Hippocampal formation (tissue), 2 donors: Measurements from ENCODE around the gene DOCK11.
A peak's percentile ranks its signal among the peaks of the same experiment; 100 is the strongest.

Source experiments
- DNase-seq, 2 donors: peaks; one replicate each; lab custom pipeline; 2025; lab: John Stamatoyannopoulos, UW

Gene DOCK11

DNA sequence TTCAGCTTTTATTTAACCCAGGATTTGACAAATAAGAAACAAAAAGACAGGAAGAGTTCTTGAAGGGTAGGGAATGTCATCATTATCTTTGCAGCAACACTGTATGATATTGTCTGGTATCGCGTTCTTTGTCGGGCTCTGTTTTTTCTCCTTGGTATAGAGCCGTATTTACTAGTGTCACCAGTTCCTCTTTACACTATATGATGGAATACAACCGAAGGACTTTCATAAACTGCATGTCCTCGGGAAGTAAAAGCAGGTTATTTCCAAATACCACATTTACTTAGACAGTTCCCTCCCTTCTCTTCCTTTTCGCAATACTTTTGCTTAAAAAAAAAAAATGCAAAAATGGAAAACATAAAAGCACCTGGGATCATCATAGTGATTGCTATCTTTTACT, 135.2 kb downstream of the DOCK11 start:
- no peak for DNase-seq

GRCh38 chrX:118631586-118631985, 136.0 kb downstream of the DOCK11 start:
- DNase-seq = no peak

DNA sequence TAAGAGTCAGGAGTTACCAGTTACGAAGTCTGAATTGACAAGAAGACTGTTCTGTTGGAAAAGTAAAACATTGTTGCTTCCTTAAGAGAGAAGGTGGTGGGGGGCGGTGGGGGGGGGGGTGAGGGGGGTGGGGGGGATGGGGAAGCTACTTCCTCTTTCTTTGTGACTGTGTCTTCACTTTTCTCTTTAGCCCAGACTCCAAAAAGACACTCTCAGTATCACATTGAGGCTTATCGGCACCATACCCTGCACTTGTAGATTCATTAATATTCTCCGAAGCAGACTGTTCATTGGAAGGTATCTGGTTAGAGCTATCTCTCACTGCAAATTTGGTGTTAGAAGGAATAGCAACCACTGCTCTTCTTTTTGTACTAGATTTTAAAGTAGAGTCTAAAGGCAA, 137.2 kb downstream of the DOCK11 start:
- no peak for DNase-seq

DNA sequence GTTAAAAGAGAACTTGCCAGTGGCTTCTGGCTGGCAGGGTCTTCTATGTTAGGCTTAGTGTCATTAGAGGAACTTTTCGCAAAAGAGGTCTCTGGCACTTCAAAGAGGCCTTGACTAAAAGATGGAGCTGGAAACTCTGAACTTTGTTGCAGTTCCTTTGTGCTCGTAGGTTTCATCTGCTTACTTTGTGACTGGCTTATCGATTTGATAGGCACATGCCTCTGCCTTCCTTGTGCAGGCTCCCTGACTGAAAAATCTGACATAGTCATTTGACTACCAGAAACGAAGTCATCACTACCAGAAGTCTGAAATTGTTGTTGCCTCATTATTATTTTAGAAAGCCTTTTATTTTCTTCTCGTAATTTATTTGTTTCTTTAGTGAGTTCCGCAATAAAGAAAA, 137.9 kb downstream of the DOCK11 start:
- no peak for DNase-seq

- no peak for DNase-seq
Measured at GRCh38 chrX:118634336-118634735, 138.7 kb downstream of the DOCK11 start.

DNA sequence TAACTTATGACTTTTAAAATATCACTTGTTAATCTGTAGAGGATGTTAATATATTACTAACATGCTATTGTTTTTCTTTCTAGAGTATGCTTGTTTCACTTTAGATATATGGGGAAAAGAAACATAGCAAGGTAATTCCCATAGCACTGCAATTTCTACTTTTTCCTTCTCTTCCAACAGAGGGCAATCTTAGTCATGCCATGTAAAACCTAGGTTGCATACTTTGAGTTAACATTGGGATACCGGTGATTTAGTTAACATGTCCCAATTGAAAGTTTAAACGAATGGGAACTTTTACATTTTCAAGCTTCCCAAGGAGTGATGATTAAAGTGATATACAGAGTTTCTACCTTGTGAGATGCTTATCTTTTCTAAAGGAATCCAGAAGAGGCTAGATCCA, 142.4 kb downstream of the DOCK11 start:
- DNase-seq = no peak

DNA sequence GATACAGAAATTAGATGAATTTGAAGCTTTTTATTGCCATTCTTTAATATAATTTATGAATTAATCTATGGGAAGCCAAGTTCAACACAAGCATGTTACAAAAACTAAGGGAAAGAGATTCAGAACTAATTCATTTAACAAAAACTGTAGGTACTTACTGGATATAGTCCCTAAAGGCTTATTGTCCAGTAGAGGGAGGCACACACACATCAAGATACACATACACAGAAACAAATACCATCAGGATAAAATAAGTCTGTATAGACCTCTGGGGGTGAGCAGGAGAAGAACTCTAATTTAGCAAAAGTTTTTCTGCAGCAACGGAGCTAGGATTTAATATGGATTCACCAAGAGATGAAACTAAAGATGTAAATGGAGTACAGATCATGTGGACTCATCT, 148.8 kb downstream of the DOCK11 start:
- DNase-seq = peak in 1 of 2 donors; percentile 5

GRCh38 chrX:118652717-118653116, 157.1 kb downstream of the DOCK11 start:
- no peak for DNase-seq

DNA sequence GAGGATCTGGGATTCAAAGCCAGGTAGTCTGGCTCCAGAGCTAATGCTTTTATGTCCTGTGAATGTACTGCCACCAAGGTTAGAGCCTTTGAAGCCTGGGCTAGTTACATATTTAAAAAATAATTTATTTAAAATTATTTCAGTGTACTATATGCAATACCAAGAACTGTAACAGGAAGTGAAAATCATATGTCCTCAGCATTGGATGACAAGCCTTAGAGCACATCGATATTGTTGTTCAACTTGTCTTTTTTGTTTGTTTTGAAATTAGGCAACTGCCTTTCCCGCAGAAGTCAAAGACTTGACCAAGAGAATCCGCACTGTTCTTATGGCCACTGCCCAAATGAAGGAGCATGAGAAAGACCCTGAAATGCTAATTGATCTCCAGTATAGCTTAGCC, 158.7 kb downstream of the DOCK11 start:
- no peak for DNase-seq

- DNase-seq = no peak
Measured at GRCh38 chrX:118655561-118656246, 160.1 kb downstream of the DOCK11 start.

DNA sequence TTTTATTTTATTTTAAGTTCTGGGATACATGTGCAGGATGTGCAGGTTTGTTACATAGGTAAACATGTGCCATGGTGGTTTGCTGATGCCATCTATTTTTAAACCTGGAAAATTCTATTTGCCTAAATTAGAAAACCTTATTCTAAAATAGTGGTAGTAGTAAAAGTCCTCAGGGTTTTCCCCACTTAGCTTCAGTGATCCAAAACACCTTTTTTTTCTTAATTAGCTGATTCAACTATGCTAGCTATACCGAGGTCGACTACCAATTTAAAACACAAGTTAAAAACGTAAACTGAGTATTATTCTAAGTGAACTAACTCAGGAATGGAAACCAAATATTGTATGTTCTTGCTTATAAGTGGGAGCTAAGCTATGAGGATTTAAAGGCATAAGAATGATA, 161.8 kb downstream of the DOCK11 start:
- DNase-seq = no peak

GRCh38 chrX:118660085-118660484, 164.5 kb downstream of the DOCK11 start:
- no peak for DNase-seq

GRCh38 chrX:118665204-118665603, 169.6 kb downstream of the DOCK11 start:
- no peak for DNase-seq

GRCh38 chrX:118666521-118666920, 170.9 kb downstream of the DOCK11 start:
- no peak for DNase-seq

- no peak for DNase-seq
Measured at GRCh38 chrX:118669435-118669834, 173.8 kb downstream of the DOCK11 start.

DNA sequence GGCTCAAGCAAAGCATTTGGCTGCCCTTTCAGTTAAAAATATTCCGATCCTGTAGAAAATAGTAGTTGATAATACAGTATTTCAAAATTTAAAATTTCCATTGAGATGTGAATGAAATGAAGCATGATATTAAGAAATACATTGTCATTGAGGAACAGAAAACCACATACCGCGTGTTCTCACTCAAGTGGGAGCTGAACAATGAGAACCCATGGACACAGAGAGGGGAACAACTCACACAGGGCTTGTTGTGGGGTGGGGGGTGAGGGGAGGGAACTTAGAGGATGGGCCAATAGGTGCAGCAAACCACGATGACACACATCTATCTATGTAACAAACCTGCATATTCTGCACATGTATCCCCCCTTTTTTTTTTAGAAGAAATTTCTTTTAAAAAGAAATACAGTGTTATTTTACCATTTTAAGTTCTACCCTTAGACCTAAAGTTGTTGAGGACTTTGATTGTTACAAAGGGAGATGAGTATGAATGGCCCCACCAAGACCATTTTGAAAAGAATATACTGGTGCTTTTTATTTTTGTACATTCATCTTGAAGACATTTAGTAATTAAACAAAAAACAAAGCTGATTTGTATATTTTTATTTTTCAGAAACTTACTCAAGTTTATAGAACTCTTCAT, 179.8 kb downstream of the DOCK11 start:
- no peak for DNase-seq

- no peak for DNase-seq
Measured at GRCh38 chrX:118675966-118676349, 180.3 kb downstream of the DOCK11 start.

- no peak for DNase-seq
Measured at GRCh38 chrX:118677318-118677717, 181.7 kb downstream of the DOCK11 start.

DNA sequence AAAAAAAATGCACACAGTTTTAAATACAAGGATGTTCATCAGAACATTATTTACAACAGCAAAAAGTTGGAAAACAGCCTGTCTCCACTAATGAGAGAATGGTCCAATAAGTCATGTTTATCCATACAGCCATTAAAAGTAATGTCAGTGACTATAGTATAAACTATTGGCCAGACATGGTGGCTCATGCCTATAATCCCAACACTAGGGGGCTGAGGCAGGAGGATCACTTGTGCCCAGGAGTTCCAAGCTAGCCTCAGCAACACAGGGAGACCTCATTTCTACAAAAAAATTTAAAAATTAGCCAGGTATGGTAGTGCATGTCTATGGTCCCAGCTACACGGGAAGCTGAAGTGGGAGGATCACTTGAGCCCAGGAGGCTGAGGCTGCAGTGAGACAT, 183.7 kb downstream of the DOCK11 start:
- DNase-seq = no peak

- DNase-seq = no peak
Measured at GRCh38 chrX:118682258-118683014, 186.8 kb downstream of the DOCK11 start.

DNA sequence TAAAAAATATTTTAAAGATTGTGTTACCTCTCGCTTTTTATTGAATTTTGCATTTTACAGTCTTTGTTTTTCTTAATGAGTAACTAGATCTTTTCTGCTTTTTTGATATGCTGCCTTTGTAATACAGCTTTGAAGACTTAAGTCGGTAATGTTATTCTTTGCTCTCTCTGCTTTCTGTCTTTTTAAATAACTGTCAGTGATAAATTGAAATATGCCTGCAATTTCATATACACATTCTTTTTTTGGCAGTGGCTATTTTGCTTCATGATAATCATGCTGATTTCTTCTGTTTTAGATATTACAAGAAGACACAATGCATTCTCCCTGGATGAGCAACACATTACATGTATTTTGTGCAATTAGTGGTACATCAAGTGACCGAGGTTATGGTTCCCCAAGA, 189.8 kb downstream of the DOCK11 start:
- no peak for DNase-seq

- DNase-seq = no peak
Measured at GRCh38 chrX:118688935-118689334, 193.3 kb downstream of the DOCK11 start.

GRCh38 chrX:118693843-118694242, 198.2 kb downstream of the DOCK11 start:
- no peak for DNase-seq
